ENCODE results near the gene NR2C2. TPM values are rescaled to one million over a fixed set of nuclear protein-coding genes. Genes with fewer than 3 reads are reported as not detected.

Gene NR2C2
- total RNA-seq, 4 donors from 2014 or later: 41.8 to 63.9 (median 44.2) TPM

DNA sequence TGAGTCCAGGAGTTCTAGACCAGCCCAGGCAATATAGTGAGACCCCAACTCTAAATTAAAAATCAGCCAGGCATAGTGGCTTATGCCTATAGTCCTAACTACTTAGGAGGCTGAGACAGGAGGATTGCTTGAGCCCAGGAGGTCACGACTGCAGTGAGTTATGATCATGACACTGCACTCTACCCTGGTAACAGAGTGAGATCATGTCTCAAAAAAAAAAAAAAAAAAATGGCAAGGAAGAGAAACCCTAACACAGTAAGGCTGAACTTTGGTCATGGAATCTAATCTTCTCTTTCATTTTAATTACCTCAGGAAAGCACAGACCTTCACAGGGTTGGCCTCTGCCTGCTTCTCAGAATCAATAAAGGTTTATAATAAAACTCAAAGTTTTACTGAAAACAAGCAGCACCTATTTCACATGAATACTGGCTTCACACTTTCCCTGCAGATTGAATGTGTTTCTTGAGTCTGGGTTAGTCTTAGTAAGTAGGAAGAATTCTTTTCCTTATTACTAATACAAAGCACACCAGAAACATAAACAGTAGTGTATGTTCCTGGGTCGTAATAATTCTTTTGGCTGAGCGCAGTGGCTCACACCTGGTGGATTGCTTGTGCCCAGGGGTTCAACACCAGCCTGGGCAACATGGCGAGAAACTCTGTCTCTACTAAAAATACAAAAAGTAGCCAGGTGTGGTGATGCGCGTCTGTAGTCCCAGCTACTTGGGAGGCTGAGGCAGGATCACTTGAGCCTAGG lies 11.6 kb upstream of the NR2C2 start:
- TF ChIP-seq, protein P1, sequence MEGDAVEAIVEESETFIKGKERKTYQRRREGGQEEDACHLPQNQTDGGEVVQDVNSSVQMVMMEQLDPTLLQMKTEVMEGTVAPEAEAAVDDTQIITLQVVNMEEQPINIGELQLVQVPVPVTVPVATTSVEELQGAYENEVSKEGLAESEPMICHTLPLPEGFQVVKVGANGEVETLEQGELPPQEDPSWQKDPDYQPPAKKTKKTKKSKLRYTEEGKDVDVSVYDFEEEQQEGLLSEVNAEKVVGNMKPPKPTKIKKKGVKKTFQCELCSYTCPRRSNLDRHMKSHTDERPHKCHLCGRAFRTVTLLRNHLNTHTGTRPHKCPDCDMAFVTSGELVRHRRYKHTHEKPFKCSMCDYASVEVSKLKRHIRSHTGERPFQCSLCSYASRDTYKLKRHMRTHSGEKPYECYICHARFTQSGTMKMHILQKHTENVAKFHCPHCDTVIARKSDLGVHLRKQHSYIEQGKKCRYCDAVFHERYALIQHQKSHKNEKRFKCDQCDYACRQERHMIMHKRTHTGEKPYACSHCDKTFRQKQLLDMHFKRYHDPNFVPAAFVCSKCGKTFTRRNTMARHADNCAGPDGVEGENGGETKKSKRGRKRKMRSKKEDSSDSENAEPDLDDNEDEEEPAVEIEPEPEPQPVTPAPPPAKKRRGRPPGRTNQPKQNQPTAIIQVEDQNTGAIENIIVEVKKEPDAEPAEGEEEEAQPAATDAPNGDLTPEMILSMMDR (IDR thresholded peaks at IDR 0.05; ENCODE audit: low read depth): no peak

DNA sequence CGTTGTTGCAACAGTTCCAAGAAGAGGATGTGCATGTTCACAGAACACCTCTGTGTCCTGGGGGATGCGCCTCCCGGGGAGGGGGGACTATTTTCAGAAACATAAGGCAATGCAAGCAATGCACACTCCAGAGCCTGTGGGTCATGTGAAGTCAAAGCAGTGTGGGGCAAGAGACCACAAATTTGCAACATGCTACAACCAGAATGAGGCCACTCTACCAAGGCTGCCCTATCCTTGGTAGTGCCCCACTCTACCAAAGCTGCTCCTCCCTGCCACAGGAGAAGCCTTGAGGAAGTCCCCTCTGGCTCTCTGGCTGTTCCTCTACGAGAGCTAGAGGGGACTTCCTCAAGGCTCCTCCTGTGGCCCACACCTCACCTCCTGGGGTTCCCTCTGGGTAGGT lies 8.4 kb upstream of the NR2C2 start:
- TF ChIP-seq, protein P1 (IDR thresholded peaks at IDR 0.05; ENCODE audit: low read depth): no peak

DNA sequence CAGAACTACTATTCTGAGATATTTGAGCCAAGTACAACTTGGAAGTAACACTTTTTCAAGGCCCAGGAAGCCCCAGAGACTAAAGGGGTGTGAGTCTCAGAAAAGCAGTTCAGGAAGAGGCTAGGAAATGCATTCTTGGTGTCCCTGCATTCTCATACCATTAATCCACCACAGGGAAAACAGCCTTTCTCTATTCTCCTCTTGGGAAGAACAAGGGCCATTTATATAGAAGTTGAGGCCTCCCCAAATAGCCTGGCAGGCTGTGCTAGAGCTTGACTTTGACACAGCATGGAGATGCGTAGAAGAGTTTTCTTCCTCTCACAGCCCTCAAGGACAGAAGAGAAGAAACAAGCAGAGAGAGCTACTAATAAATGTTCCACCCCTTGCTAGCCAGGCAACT lies 5.5 kb upstream of the NR2C2 start:
- TF ChIP-seq, protein P1 (IDR thresholded peaks at IDR 0.05; ENCODE audit: low read depth): no peak

DNA sequence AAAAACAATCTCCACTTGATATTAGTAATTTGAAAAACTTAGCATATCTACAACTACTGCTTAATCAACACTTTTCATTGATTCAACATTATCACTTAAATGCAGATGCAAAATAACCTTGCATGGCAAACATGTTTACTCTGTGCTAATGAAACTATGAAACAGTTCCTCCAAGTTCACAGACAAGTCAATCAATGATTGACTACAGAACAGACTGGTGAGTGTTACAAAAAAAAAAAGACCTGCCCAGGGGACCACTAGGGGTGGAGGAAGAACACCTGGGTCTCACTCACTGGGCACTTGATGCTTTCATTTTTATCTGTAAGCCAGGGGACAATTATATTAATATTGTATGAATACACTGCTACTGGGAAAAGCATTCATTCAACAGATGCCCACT lies 4.3 kb upstream of the NR2C2 start:
- TF ChIP-seq, protein P1 (IDR thresholded peaks at IDR 0.05; ENCODE audit: low read depth): no peak

GRCh38 chr3:14946236-14946635 lies 1.1 kb upstream of the NR2C2 start:
- TF ChIP-seq, protein P1 (IDR thresholded peaks at IDR 0.05; ENCODE audit: low read depth): no peak

DNA sequence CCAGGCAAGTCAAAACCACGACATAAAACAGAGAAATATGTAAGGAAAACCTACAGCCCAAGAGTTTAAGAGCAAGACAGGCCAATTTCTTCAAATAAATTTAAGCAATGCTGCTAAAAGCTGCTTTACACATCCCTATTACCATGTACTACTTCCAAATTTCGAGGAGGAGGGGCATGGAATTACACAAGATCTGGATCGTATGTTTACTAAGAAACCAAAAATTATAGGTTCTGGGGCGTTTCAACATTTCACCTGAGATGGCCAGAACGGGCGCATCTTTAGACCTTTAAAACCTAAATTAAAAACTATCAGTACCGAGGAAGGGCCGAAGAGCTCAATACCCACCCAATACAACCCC lies 664 bp upstream of the NR2C2 start:
- TF ChIP-seq, protein P1 (IDR thresholded peaks at IDR 0.05; ENCODE audit: low read depth): no peak

GRCh38 chr3:14947886-14948608 lies 664 bp downstream of the NR2C2 start:
- TF ChIP-seq, protein P1 (IDR thresholded peaks at IDR 0.05; ENCODE audit: low read depth): no peak
